ENCODE results near the gene RAD51B.

DNA sequence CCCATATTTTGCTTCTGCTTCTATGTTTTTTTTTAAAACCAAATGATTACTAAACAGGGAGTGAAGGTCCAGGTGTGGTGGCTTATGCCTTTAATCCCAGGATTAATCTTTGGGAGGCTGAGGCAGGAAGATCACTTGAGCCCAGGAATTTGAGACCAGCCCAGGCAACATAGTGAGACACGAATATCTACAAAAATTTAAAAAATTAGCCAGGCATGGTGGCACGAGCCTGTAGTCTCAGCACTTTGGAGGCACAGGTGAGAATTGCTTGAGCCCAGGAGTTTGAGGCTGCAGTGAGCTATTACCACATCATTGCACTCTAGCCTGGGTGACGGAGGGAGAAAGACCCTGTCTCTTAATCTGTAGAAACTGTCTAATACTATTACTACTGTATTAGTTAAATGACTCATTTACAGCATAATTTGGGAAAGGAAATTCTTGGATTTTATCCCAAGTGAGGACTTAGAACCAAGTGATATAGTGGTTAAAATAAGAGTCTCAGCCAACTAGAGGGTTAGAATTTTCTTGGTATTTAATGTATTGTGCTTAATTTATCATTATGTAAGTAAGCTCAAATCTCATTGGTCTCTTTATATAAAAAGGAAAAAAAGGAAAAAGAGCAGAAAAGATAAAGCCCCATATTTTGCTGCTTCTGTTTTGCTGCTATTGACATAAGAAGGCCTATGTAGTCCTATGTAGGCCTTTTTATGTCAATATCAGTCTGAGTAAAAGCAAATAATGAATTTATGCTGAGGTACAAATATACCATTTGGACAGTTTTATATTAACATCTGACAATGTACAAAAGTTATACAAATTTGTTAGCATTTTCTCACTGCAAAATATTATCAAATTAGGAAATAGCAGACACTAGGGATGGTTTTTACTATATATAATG, 163.4 kb downstream of the RAD51B start:
- TF ChIP-seq, protein P1, sequence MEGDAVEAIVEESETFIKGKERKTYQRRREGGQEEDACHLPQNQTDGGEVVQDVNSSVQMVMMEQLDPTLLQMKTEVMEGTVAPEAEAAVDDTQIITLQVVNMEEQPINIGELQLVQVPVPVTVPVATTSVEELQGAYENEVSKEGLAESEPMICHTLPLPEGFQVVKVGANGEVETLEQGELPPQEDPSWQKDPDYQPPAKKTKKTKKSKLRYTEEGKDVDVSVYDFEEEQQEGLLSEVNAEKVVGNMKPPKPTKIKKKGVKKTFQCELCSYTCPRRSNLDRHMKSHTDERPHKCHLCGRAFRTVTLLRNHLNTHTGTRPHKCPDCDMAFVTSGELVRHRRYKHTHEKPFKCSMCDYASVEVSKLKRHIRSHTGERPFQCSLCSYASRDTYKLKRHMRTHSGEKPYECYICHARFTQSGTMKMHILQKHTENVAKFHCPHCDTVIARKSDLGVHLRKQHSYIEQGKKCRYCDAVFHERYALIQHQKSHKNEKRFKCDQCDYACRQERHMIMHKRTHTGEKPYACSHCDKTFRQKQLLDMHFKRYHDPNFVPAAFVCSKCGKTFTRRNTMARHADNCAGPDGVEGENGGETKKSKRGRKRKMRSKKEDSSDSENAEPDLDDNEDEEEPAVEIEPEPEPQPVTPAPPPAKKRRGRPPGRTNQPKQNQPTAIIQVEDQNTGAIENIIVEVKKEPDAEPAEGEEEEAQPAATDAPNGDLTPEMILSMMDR (conservative IDR thresholded peaks at IDR 0.05; ENCODE audit: low read depth, low read length): no peak
- TF ChIP-seq EZH2 (IDR thresholded peaks at IDR 0.05; ENCODE audit: borderline replicate concordance, low read depth, low read length, poor library complexity, severe bottlenecking): no peak

Measured in A673 (cell line).